ENCODE measurements around the gene COMMD9. TPM values are rescaled to one million over a fixed set of nuclear protein-coding genes. Genes with fewer than 3 reads are reported as not detected.

The COMMD9 gene
- polyA plus RNA-seq, 3 donors, result 105 to 238 (median 235) TPM

DNA sequence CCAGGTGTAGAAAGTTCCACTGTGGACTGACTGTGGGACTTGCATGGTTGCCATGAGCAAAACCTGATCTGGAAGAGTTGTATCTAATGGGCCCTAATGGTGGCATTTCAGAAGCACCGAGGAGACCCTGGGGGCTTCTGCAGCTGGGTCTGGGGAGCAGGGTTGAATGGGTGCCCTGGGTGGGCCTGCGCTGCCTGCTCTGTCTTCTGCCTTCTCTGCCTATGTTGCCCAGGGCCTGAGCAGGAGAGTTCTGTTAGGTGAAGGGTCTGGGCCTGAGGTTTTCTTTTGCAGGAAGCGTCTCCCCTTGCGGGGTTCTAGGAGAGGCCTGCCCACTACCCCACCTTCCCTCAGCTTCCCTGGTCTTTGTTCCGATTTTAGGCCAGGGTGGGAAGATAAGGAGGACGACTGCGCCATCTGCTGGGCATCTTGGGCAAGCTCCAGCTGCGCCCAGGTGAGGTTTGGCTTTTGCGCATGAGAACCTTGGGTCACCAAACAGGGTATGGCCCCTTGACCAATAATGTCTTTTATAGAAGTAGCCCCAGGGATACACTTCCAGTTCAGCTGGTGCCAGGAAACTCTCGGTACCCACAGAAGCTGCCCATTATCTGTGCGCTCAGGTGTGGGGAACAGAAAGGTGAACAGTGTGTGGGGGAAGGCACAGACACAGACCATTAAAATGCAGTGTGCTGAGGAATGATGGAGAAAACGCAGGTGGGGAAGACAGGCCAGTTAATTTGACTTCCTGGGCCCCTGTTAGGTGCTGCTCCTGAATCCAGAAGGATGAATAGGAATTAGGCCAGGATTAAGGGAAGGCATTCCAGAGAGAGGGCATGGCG is 23.2 kb downstream of the COMMD9 start:
- peaks cover 4% of the 10 kb centered on the region for H3K4me1 Mint-ChIP-seq

DNA sequence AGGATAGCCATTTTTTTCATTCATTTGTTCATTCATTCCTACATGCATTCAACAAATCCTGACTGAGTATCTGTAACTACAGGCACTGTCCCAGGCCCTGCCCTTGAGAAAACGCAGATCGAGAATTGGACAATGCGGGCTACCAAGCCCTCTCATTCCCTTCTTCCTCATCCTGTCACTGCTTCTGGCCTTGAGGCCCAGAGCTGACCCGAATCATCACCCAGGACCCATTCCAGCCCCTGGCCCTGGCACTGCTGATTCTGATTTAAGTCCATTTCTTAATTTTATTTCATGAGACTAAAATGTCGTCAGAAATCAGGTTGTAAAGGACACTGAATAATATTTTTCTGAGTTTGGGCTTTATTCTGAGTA is 24.3 kb downstream of the COMMD9 start:
- Histone ChIP-seq H3K79me2 (ENCODE audit: insufficient read depth, low read length) (no peaks in the 10 kb centered on the region), H3K27me3 (ENCODE audit: control insufficient read depth in 2 of 2, insufficient read depth in 2 of 2, low read length in 2 of 2) (no peaks in the 10 kb centered on the region), H2AFZ (ENCODE audit: insufficient read depth, low read depth, low read length, poor library complexity, severe bottlenecking) (no peak overlapping the region), H3K4me1 (ENCODE audit: control insufficient read depth in 1 of 2, insufficient read depth in 2 of 2, low read length in 2 of 2) (no peaks in the 10 kb centered on the region), H3K4me3 (replicated peaks in 1 of 3; ENCODE audit: low read depth in 2 of 3, low read length in 3 of 3) (no peak overlapping the region), H3K4me2 (replicated peaks; ENCODE audit: extremely low read depth, low read length, poor library complexity, severe bottlenecking) (no peak overlapping the region), H3K9me3 (replicated peaks in 1 of 2; ENCODE audit: control insufficient read depth in 1 of 2, insufficient read depth in 1 of 2, low read length in 2 of 2) (no peaks in the 10 kb centered on the region), H3K36me3 (replicated peaks in 1 of 2; ENCODE audit: control insufficient read depth in 1 of 2, insufficient read depth in 2 of 2, low read length in 2 of 2) (peaks cover 0 to 5% of the 10 kb centered on the region in 2 donors), H3K27ac (ENCODE audit: low read depth in 1 of 2, low read length in 2 of 2) (no peak overlapping the region), H3K9ac (ENCODE audit: insufficient read depth, low read length, poor library complexity, severe bottlenecking) (no peak overlapping the region), H4K20me1 (ENCODE audit: insufficient read depth, low read length) (no peaks in the 10 kb centered on the region)
- WGBS (ENCODE audit: insufficient coverage), result 97% methylated on average over 3 of the region's 5 CpGs
- intact Hi-C loops (cut with micrococcal nuclease), result loop anchor here (5.0 kb wide), 2 partner anchors 223 to 648 kb away; partner anchors contain the start of gene FJX1 (in 1 of the 2)
- Mint-ChIP-seq H3K27ac (no peak overlapping the region), H3K4me3 (no peak overlapping the region), H3K4me1 (peaks cover 4% of the 10 kb centered on the region), H3K36me3 (peaks cover 4 to 6% of the 10 kb centered on the region in 2 donors), H3K27me3 (ENCODE audit: low read depth in 3 of 3) (peaks cover 5 to 10% (median 9%) of the 10 kb centered on the region in 3 donors), H3K9me3 (no peaks in the 10 kb centered on the region)
- no peak for DNase-seq
- TF ChIP-seq, protein P1, sequence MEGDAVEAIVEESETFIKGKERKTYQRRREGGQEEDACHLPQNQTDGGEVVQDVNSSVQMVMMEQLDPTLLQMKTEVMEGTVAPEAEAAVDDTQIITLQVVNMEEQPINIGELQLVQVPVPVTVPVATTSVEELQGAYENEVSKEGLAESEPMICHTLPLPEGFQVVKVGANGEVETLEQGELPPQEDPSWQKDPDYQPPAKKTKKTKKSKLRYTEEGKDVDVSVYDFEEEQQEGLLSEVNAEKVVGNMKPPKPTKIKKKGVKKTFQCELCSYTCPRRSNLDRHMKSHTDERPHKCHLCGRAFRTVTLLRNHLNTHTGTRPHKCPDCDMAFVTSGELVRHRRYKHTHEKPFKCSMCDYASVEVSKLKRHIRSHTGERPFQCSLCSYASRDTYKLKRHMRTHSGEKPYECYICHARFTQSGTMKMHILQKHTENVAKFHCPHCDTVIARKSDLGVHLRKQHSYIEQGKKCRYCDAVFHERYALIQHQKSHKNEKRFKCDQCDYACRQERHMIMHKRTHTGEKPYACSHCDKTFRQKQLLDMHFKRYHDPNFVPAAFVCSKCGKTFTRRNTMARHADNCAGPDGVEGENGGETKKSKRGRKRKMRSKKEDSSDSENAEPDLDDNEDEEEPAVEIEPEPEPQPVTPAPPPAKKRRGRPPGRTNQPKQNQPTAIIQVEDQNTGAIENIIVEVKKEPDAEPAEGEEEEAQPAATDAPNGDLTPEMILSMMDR (IDR thresholded peaks at IDR 0.05), result no peak

More for the DNA sequence above, 23.2 kb downstream of the COMMD9 start:
- H3K79me2 ChIP-seq (ENCODE audit: insufficient read depth, low read length), result no peaks in the 10 kb centered on the region
- no peak overlapping the region for H3K27ac Mint-ChIP-seq
- no peak overlapping the region for H3K4me3 Mint-ChIP-seq
- no peaks in the 10 kb centered on the region for H3K4me1 ChIP-seq (ENCODE audit: control insufficient read depth in 1 of 2, insufficient read depth in 2 of 2, low read length in 2 of 2)
- no peak overlapping the region for H2AFZ ChIP-seq (ENCODE audit: insufficient read depth, low read depth, low read length, poor library complexity, severe bottlenecking)
- H3K4me3 ChIP-seq (replicated peaks in 1 of 3; ENCODE audit: low read depth in 2 of 3, low read length in 3 of 3), result no peak overlapping the region
- H3K36me3 Mint-ChIP-seq, result peaks cover 12 to 17% of the 10 kb centered on the region in 2 donors
- peaks cover 2 to 10% (median 5%) of the 10 kb centered on the region in 3 donors for H3K27me3 Mint-ChIP-seq (ENCODE audit: low read depth in 3 of 3)
- no peaks in the 10 kb centered on the region for H4K20me1 ChIP-seq (ENCODE audit: insufficient read depth, low read length)
- no peaks in the 10 kb centered on the region for H3K9me3 ChIP-seq (replicated peaks in 1 of 2; ENCODE audit: control insufficient read depth in 1 of 2, insufficient read depth in 1 of 2, low read length in 2 of 2)
- peak; percentile 38 to 54 (median 44) for DNase-seq
- no peaks in the 10 kb centered on the region for H3K27me3 ChIP-seq (ENCODE audit: control insufficient read depth in 2 of 2, insufficient read depth in 2 of 2, low read length in 2 of 2)
- H3K27ac ChIP-seq (ENCODE audit: low read depth in 1 of 2, low read length in 2 of 2), result no peak overlapping the region
- peaks cover 0 to 3% (median 0%) of the 10 kb centered on the region in 7 donors for H3K9me3 Mint-ChIP-seq
- TF ChIP-seq, protein P1 (IDR thresholded peaks at IDR 0.05), result peak; percentile 87
- intact Hi-C loops (cut with micrococcal nuclease), result loop anchor here (2.0 to 5.0 kb wide), 3 partner anchors 224 to 649 kb away; partner anchors contain the start of gene FJX1 (in 1 of the 2)
- 33% methylated on average over 10 of the region's 13 CpGs for WGBS (ENCODE audit: insufficient coverage)
- H3K4me2 ChIP-seq (replicated peaks; ENCODE audit: extremely low read depth, low read length, poor library complexity, severe bottlenecking), result no peak overlapping the region
- H3K36me3 ChIP-seq (replicated peaks in 1 of 2; ENCODE audit: control insufficient read depth in 1 of 2, insufficient read depth in 2 of 2, low read length in 2 of 2), result peaks cover 1 to 15% of the 10 kb centered on the region in 2 donors
- no peak overlapping the region for H3K9ac ChIP-seq (ENCODE audit: insufficient read depth, low read length, poor library complexity, severe bottlenecking)

Data from CD14-positive monocyte (primary cell).